HepG2 (cell line): Measurements from ENCODE around the gene ADIRF.
"Not testable (repeated sequence)": the region's sequence is repeated elsewhere in the genome, so short reads cannot be mapped to it uniquely, and the experiment has no call there.

Source experiments
- ESRRA ChIP-seq: sonication (generic); formaldehyde crosslinking; IDR thresholded peaks from 2 replicates; pipeline ENCODE4 v1.5.1; 2020; ENCODE audit warnings: mild to moderate bottlenecking, low read depth, missing genetic modification reagents
- ETV6 ChIP-seq: sonication (generic); formaldehyde crosslinking; conservative IDR thresholded peaks from 2 replicates; pipeline ENCODE4 v1.4.0; 2020; ENCODE audit warnings: missing genetic modification reagents
- HOXA7 ChIP-seq: sonication (generic); formaldehyde crosslinking; IDR thresholded peaks from 2 replicates; pipeline ENCODE4 v1.8.1; 2022; ENCODE audit warnings: mild to moderate bottlenecking, missing genetic modification reagents, moderate library complexity
- RAD51 ChIP-seq: fragments of 450-650 bp; IDR thresholded peaks from 2 replicates; pipeline ENCODE4 v1.6.1; 2016; ENCODE audit warnings: borderline replicate concordance
- STAG1 ChIP-seq: sonication (generic); formaldehyde crosslinking; IDR thresholded peaks from 2 replicates; pipeline ENCODE4 v1.4.0; 2020; ENCODE audit warnings: missing genetic modification reagents
- TCF7 ChIP-seq: sonication (generic); IDR thresholded peaks from 2 replicates; pipeline ENCODE4 v1.6.1; 2016; ENCODE audit warnings: antibody characterized with exemption, low read depth

- TF ChIP-seq HOXA7 (CRISPR knock-in tag); STAG1 (CRISPR knock-in tag); ESRRA (CRISPR knock-in tag); ETV6; RAD51; TCF7: not testable (repeated sequence)
These were observed 45.2 kb downstream of the ADIRF start for GRCh38 chr10:87013528-87013927.
